AG10803 (cell line): ENCODE data around the gene CYRIA.

ENCODE experiments used
- DNase-seq: peaks from one replicate; pipeline ENCODE4 v3.0.0; 2010; ENCODE audit warnings: low read depth
- H3K4me3 ChIP-seq: 2 replicates; pipeline ENCODE4 v1.5.1; 2011; ENCODE audit warnings: mild to moderate bottlenecking, low read length, control low read depth
- TF ChIP-seq, protein P1 (sequence below): conservative IDR thresholded peaks from 2 replicates; pipeline ENCODE4 v1.5.1; 2011; ENCODE audit warnings: mild to moderate bottlenecking, low read length, control low read depth, inconsistent platforms

Gene CYRIA

DNA sequence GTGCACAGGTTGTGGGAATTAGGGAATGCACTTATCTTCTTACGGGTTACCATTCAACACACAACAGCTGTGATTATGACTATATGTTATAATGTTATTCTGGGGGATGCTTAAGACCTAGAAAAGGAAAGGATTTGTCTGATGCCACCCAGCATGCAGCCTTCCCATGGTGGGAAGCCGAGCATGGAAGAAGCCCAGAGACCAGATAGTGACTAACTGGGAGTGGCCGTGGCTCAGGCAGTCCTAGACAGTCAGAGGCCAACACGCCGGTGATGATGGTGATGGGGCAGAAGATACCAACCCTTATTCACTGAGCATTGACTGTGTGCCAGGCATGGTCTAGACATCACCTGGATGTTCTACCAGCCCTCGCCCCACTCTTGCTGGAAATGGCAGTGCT, 35.9 kb downstream of the CYRIA start:
- no peak overlapping the region for H3K4me3 ChIP-seq
- DNase-seq, result no peak
- TF ChIP-seq, protein P1, sequence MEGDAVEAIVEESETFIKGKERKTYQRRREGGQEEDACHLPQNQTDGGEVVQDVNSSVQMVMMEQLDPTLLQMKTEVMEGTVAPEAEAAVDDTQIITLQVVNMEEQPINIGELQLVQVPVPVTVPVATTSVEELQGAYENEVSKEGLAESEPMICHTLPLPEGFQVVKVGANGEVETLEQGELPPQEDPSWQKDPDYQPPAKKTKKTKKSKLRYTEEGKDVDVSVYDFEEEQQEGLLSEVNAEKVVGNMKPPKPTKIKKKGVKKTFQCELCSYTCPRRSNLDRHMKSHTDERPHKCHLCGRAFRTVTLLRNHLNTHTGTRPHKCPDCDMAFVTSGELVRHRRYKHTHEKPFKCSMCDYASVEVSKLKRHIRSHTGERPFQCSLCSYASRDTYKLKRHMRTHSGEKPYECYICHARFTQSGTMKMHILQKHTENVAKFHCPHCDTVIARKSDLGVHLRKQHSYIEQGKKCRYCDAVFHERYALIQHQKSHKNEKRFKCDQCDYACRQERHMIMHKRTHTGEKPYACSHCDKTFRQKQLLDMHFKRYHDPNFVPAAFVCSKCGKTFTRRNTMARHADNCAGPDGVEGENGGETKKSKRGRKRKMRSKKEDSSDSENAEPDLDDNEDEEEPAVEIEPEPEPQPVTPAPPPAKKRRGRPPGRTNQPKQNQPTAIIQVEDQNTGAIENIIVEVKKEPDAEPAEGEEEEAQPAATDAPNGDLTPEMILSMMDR, result no peak

DNA sequence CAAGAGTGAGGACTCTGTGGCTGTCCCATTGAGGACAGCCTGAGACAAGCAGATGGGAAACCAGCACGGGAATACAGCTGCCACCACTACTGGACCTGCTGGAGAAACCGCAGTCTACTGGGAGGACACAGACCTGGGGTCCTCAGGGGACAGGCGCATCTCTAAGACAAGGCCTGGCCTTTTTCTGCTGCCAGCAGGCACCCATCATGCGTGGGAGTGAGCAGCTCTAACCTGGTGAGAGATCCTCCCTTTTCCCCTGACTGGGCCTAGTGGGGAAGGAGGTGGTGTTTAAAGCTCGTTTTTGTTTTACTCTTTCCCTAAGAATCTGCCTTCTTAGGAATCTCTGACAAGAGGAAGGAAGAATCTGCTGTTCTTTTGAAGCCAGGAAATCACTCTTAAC, 36.6 kb downstream of the CYRIA start:
- H3K4me3 ChIP-seq, result no peak overlapping the region
- TF ChIP-seq, protein P1, result no peak
- DNase-seq, result no peak

DNA sequence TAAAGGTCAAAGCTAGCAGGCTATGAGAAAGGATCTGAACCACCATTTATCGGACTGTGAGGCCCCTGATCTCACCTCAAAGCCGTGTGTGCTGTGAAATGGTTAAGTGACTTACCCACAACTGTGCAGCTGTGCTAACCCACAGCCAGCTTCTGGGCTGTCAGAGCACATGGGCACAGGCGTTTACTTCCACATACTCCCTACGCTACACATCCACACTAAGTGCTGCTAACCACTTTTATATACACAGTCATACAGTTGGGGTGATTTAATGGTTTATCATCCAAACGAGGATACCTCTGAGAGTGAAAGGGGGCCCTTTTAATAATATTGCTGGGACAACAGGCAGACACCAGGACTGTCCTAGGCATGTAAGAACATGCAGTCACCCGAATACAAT, 37.3 kb downstream of the CYRIA start:
- no peak for DNase-seq
- TF ChIP-seq, protein P1, result no peak
- H3K4me3 ChIP-seq, result no peak overlapping the region

- TF ChIP-seq, protein P1, result no peak
- H3K4me3 ChIP-seq, result no peak overlapping the region
- DNase-seq, result no peak
Measured at GRCh38 chr2:16626997-16627605, 38.5 kb downstream of the CYRIA start.

DNA sequence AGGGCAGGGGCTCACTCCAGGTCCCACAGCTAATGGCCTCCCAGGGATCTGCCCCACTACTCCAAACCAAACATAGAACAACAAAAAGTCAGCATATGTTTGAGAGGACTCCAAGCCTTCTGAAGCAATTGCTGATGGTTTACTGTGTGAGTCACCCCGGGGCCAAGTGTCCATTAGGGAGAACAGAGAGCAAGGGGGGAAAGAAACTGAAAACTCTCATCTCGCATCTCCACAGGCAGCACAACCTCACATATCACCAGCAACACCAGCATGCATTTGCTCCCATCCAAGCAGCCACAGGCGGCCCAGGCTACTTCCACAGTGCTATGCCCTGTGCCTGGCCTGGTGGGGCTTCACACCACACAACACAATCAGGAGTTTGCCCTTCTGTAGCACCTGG, 39.1 kb downstream of the CYRIA start:
- peak; percentile 26 for DNase-seq
- TF ChIP-seq, protein P1, result no peak
- no peak overlapping the region for H3K4me3 ChIP-seq

- no peak for DNase-seq
- H3K4me3 ChIP-seq, result no peak overlapping the region
- TF ChIP-seq, protein P1, result no peak
Measured at GRCh38 chr2:16625759-16626158, 39.9 kb downstream of the CYRIA start.

DNA sequence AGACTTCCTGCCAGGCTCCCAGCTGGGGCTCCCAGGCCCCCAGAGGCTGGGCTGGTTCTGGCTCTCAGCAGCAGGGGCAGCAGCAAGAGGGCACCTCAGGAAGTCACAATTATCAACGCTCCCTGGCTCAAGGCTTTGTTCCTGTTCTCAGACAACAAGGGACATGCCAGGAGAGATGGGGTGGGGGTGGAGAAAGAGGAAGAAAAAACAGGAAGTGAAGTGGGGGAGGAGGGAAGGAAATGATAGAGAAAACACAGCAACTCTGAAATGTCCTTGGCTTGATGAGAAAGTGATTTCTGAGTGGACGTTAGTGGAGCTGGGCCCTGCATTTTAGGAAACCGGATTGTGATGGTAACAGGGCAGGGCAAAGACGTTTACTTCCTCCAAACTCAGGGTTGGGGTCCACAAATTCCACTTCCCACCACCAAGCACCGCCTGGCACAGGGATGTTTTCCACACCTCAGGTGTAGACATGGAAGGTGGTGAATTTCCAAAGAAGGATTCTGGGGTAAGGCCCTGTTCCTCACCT, 40.4 kb downstream of the CYRIA start:
- DNase-seq, result no peak
- TF ChIP-seq, protein P1, result no peak
- H3K4me3 ChIP-seq, result no peak overlapping the region
